ENCODE measurements around the gene PLCH1.
A peak's percentile ranks its signal among the peaks of the same experiment; 100 is the strongest.

The PLCH1 gene

DNA sequence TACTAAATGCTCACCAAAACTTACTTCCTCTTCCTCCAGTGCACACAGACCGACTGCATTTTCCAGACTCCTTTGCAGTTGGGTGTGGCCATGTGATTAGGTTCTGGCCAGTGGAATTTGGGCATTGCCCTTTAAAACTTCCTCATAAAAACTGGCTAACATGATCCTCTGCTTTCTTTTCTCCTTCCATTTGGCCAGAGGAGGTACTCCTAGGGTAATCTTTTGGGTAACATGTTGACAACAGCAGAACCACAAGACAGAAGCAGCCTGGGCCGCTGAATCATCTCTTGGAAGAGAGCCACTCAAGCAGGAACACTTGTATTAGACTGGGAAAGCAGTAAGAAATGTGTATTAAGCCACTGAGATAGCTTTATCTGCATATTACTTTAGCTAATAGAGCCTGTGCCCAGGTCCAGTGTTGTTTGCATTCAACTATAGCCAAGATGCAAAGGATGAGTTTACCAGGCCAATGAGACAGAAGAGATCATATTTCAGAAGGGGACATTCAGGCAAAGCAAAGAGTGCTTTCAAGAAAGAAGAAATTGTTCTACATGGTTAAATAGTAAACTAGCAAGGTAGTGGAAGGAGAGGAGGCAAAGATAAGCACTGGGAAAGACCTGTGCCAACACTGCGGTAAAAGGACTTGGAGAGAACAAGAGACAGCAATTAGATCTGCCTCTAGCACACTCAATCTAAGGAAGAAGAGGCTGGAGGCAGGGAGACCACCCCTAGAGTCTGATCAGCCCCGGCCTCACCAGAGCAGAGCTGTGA lies 79.8 kb downstream of the PLCH1 start:
- no peak for TF ChIP-seq ZFX (IDR thresholded peaks at IDR 0.05; ENCODE audit: borderline replicate concordance)
- no peak for TF ChIP-seq CTCF (IDR thresholded peaks at IDR 0.05)
- peak overlapping the region; percentile 86 for H3K27ac ChIP-seq

DNA sequence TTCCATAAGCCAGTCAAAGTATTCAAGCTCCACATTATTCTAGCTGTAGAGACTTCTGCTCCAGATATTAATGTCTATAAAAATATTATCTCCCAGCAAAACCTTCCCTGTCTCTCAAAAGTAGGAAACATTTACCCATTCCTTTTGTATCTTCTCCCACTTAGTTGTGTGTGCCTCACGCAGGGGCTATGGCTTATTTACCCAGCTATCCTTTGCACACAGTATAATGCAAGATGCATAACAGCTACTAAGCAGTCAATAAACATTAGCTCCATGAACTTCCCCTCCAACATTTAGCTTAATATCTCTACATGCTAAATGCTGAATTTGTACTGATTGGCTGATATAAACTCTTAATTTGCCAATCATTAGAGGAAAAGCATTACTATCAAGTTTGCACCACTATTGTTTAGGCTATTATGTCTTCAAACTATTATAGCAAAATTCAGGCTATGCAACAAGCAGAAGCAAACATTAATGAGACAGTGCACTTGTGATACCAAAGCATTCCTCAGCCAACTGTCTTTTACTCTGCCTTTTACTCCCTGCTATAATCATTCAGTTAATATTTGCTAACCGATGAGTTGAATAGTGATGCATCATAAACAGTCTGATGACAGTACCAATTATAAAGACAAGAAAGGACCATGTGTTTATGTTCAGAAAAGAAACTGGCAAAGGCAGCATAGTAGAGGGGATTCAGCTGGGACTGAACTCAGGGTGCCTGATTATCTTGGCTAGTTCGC lies 81.2 kb downstream of the PLCH1 start:
- peak overlapping the region; percentile 86 for H3K27ac ChIP-seq
- TF ChIP-seq CTCF (IDR thresholded peaks at IDR 0.05), result no peak
- no peak for TF ChIP-seq ZFX (IDR thresholded peaks at IDR 0.05; ENCODE audit: borderline replicate concordance)

DNA sequence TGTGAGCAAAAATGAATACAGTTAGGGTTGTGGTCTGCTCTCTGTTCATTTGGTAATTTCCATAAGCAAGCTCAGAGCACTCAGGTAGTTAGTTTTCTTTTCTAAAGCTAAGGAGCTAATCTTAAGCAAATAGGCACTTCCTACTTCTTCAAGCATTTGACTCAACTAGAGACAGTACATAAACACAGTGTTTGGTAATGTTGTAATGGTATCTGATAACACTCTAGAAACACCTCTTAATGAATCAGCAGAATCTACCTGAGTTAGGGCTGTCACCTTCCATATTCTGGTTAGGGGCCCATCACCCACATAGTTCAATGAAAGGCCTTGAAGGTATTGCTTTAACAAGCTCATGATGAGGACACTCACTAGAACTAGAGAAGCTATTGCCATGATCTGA lies 83.1 kb downstream of the PLCH1 start:
- no peak for TF ChIP-seq CTCF (IDR thresholded peaks at IDR 0.05)
- H3K27ac ChIP-seq, result no peak overlapping the region

- TF ChIP-seq ZFX (IDR thresholded peaks at IDR 0.05; ENCODE audit: borderline replicate concordance) (no peak), CTCF (IDR thresholded peaks at IDR 0.05) (no peak)
Observed at GRCh38 chr3:155661042-155661441, 83.8 kb downstream of the PLCH1 start.

GRCh38 chr3:155658671-155659261 lies 86.1 kb downstream of the PLCH1 start:
- TF ChIP-seq CTCF (IDR thresholded peaks at IDR 0.05) (no peak), ZFX (IDR thresholded peaks at IDR 0.05; ENCODE audit: borderline replicate concordance) (no peak)
- H3K27ac ChIP-seq, result no peak overlapping the region

More at GRCh38 chr3:155661042-155661441, 83.8 kb downstream of the PLCH1 start:
- H3K27ac ChIP-seq, result no peak overlapping the region

DNA sequence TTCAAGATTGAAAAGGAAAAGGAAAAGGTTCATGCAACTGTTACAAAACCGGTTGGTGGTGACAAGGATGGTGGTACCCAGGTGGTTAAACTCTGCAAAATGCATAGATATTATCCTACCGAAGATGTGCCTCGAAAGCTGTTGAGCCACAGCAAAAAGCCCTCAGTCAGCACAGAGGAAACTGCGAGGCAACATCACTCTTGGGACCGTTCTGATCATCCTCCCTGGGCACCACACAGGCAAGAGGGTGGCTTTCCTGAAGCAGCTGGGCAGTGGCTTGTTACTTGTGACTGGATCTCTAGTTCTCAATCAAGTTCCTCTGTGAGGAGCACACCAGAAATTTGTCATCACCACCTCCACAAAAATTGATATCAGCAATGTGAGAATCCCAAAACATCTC lies 86.9 kb downstream of the PLCH1 start:
- TF ChIP-seq CTCF (IDR thresholded peaks at IDR 0.05), result no peak
- TF ChIP-seq ZFX (IDR thresholded peaks at IDR 0.05; ENCODE audit: borderline replicate concordance), result no peak
- H3K27ac ChIP-seq, result no peak overlapping the region

DNA sequence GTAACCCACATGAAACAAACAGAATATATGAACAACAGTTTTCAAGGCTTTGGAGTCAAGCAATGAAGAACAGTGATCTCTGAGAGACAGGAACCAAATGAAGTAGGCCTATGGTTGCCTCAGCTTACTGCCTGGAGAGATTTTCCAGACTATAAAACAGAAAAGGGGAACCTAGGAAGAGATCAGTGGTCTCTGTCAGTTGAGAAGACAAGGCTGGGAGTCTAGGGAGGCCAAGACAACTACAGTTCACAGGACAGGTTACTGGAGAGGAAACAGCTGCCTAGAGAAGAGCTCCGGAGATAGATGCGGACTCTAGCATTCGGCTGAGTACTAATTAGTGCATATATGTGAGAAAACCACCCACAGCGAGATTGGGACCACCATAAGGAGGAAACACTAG lies 87.7 kb downstream of the PLCH1 start:
- TF ChIP-seq CTCF (IDR thresholded peaks at IDR 0.05) (no peak), ZFX (IDR thresholded peaks at IDR 0.05; ENCODE audit: borderline replicate concordance) (no peak)
- H3K27ac ChIP-seq, result no peak overlapping the region

All from 22Rv1 (cell line).